Measurements from ENCODE around the gene UPP1.
"Not testable (repeated sequence)": the region's sequence is repeated elsewhere in the genome, so short reads cannot be mapped to it uniquely, and the experiment has no call there.

DNA sequence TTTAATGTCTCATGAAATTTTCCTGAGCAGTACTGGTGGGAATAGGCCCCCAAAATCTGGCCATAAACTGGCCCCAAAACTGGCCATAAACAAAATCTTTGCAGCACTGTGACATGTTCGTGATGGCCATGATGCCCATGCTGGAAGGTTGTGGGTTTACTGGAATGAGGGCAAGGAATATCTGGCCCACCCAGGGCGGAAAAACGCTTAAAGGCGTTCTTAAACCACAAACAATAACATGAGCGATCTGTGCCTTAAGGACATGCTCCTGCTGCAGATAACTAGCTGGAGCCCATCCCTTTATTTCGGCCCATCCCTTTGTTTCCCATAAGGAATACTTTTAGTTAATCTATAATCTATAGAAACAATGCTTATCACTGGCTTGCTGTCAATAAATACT lies 31.5 kb downstream of the UPP1 start:
- not testable (repeated sequence) for TF ChIP-seq MYC (CRISPR knock-in tag; IDR thresholded peaks at IDR 0.05; ENCODE audit: borderline replicate concordance); ZNF205 (CRISPR knock-in tag; IDR thresholded peaks at IDR 0.05); SMC3 (IDR thresholded peaks at IDR 0.05; ENCODE audit: low read length); FIP1L1 (IDR thresholded peaks at IDR 0.05; ENCODE audit: borderline replicate concordance, insufficient read depth, low read depth, low read length); ZNF841 (CRISPR knock-in tag; IDR thresholded peaks at IDR 0.05; ENCODE audit: borderline replicate concordance)
- TF ChIP-seq, protein P1, sequence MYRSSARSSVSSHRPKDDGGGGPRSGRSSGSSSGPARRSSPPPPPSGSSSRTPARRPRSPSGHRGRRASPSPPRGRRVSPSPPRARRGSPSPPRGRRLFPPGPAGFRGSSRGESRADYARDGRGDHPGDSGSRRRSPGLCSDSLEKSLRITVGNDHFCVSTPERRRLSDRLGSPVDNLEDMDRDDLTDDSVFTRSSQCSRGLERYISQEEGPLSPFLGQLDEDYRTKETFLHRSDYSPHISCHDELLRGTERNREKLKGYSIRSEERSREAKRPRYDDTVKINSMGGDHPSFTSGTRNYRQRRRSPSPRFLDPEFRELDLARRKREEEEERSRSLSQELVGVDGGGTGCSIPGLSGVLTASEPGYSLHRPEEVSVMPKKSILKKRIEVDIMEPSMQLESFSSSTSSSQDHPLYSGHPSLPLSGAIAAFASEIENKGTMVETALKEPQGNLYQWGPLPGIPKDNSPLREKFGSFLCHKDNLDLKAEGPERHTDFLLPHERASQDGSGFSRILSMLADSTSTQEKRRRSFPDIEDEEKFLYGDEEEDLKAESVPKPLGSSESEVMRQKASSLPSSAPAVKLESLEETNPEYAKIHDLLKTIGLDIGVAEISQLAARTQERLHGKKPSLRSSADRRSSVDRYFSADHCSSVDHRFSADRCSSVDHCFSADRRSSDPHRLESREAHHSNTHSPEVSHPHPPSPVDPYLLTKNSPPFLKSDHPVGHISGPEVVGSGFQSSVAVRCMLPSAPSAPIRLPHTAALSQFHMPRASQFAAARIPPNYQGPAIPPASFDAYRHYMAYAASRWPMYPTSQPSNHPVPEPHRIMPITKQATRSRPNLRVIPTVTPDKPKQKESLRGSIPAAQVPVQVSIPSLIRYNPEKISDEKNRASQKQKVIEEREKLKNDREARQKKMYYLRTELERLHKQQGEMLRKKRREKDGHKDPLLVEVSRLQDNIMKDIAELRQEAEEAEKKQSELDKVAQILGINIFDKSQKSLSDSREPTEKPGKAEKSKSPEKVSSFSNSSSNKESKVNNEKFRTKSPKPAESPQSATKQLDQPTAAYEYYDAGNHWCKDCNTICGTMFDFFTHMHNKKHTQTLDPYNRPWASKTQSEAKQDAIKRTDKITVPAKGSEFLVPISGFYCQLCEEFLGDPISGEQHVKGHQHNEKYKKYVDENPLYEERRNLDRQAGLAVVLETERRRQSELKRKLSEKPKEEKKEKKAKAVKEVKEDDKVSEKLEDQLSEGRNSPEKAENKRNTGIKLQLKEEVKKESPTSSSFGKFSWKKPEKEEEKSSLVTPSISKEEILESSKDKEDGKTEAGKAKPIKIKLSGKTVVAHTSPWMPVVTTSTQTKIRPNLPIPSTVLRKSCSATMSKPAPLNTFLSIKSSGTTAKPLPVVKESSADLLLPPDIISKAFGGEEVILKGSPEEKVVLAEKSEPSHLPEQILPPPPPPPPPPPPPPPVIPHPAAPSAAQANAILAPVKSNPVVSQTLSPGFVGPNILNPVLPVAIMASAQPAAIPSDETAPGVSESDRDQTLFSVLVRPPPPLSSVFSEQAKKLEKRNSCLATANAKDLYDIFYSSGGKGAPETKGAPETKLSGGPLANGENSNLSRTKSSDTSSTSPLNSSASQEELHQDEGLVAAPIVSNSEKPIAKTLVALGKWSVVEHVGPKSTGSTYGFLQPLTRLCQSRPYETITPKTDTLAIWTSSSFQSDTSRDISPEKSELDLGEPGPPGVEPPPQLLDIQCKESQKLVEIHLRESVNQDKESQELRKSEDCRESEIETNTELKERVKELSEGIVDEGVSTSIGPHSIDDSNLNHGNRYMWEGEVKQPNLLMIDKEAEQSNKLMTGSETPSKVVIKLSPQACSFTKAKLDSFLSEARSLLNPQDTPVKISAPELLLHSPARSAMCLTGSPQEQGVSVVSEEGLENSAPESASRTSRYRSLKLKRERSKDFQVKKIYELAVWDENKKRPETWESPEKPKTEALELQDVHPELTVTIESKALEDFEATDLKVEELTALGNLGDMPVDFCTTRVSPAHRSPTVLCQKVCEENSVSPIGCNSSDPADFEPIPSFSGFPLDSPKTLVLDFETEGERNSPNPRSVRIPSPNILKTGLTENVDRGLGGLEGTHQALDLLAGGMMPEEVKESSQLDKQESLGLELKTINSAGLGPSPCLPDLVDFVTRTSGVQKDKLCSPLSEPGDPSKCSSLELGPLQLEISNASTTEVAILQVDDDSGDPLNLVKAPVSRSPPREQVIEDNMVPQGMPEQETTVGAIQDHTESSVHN (CRISPR knock-in tag; IDR thresholded peaks at IDR 0.05) = not testable (repeated sequence)

Data from HepG2 (cell line).